K562 (cell line): ENCODE data around the gene TPGS1. TPM values are rescaled to one million over a fixed set of nuclear protein-coding genes. Genes with fewer than 3 reads are reported as not detected.

Experiments
- CTBP1 ChIP-seq: fragments of 450-650 bp; IDR thresholded peaks from 2 replicates; pipeline ENCODE4 v1.6.1; 2016; ENCODE audit warnings: borderline replicate concordance
- ERF ChIP-seq: fragments of 450-650 bp; formaldehyde crosslinking; IDR thresholded peaks from 2 replicates; pipeline ENCODE4 v1.4.0; 2020; ENCODE audit warnings: mild to moderate bottlenecking, mixed read lengths
- FOS ChIP-seq: IDR thresholded peaks from 3 replicates; pipeline ENCODE4 v1.6.1; 2011; ENCODE audit not compliant: insufficient read length; ENCODE audit errors: extremely low read depth
- GATAD2B ChIP-seq: fragments of 450-650 bp; IDR thresholded peaks from 2 replicates; pipeline ENCODE4 v1.6.1; 2017; ENCODE audit warnings: mild to moderate bottlenecking, borderline replicate concordance
- HOXB6 ChIP-seq: fragments of 250-450 bp; sonication (Bioruptor Pico); IDR thresholded peaks from 2 replicates; pipeline ENCODE4 v1.5.1; 2022; ENCODE audit warnings: mild to moderate bottlenecking, borderline replicate concordance
- LEF1 ChIP-seq: fragments of 450-650 bp; IDR thresholded peaks from 2 replicates; pipeline ENCODE4 v1.6.1; 2016; ENCODE audit warnings: mild to moderate bottlenecking
- MTA3 ChIP-seq: fragments of 450-650 bp; formaldehyde crosslinking; IDR thresholded peaks from 2 replicates; pipeline ENCODE4 v1.6.1; 2017; ENCODE audit warnings: mild to moderate bottlenecking, borderline replicate concordance
- SFPQ ChIP-seq: fragments of 200-400 bp; formaldehyde crosslinking; IDR thresholded peaks from 2 replicates; pipeline ENCODE4 v1.6.1; 2017; ENCODE audit warnings: mild to moderate bottlenecking, low read depth, low read length, moderate library complexity
- SMARCA4 ChIP-seq: fragments of 450-650 bp; IDR thresholded peaks from 2 replicates; pipeline ENCODE4 v1.6.1; 2016
- TOE1 ChIP-seq, 2 experiments: fragments of 450-650 bp in 1 of 2; sonication (generic) in 1 of 2; formaldehyde crosslinking in 1 of 2; IDR thresholded peaks; 2 replicates each; pipeline versions ENCODE4 v1.7.1 to v1.8.0; 2016 to 2022; ENCODE audit warnings: borderline replicate concordance in 2 of 2, mild to moderate bottlenecking in 2 of 2, antibody characterized with exemption in 1 of 2, inconsistent platforms in 1 of 2, low read depth in 1 of 2, missing genetic modification reagents in 1 of 2, moderate library complexity in 1 of 2
- ZBTB9 ChIP-seq: fragments of 450-650 bp; formaldehyde crosslinking; IDR thresholded peaks from 2 replicates; pipeline ENCODE4 v1.4.0; 2020; ENCODE audit warnings: mild to moderate bottlenecking, moderate library complexity
- ZFP36 ChIP-seq: fragments of 150-350 bp; IDR thresholded peaks from 2 replicates; pipeline ENCODE4 v1.6.1; 2018; ENCODE audit warnings: low read length, low read depth; ENCODE audit not compliant: partially characterized antibody
- ZKSCAN3 ChIP-seq: fragments of 250-450 bp; sonication (Bioruptor Pico); IDR thresholded peaks from 2 replicates; pipeline ENCODE4 v1.4.0; 2020
- ZNF133 ChIP-seq: fragments of 250-450 bp; sonication (Bioruptor Pico); IDR thresholded peaks from 2 replicates; pipeline ENCODE4 v1.4.0; 2020; ENCODE audit warnings: mild to moderate bottlenecking
- ZNF217 ChIP-seq: sonication (generic); formaldehyde crosslinking; IDR thresholded peaks from 2 replicates; pipeline ENCODE4 v1.8.0; 2022; ENCODE audit warnings: mild to moderate bottlenecking, missing genetic modification reagents
- ZNF780A ChIP-seq: fragments of 250-450 bp; sonication (Bioruptor Pico); IDR thresholded peaks from 2 replicates; pipeline ENCODE4 v1.5.0; 2021; ENCODE audit warnings: mild to moderate bottlenecking
- polyA plus RNA-seq, 8 experiments: library from polyadenylated mRNA; depleted of rRNA in 4 of 8; stranded (reverse) in 5 of 8; unstranded in 3 of 8; fragments of >200 nt; fragmentation: Nextera tagmentation in 2 of 8; fragmentation: Illumina TruSeq in 1 of 8; extraction: Ambion mirVana in 2 of 8; extraction: Trizol in 1 of 8; gene quantifications; 2 replicates each; pipeline versions ENCODE4 v1.2.1 to v1.2.3, GENCODE V29; 2011 to 2014; ENCODE audit warnings: inconsistent platforms in 1 of 8, missing spikeins in 1 of 8
- total RNA-seq, 7 experiments: library from RNA; depleted of rRNA in 6 of 7; stranded (reverse); fragments of >200 nt in 6 of 7; fragmentation: Illumina TruSeq in 2 of 7; extraction: Trizol in 2 of 7; gene quantifications; 2 replicates each; pipeline versions ENCODE4 v1.2.1 to v1.2.3, GENCODE V29; 2011 to 2021; ENCODE audit warnings: low replicate concordance in 1 of 7
- TF ChIP-seq, protein P1 (sequence below), 2 experiments: fragments of 250-450 bp in 1 of 2; fragments of 450-650 bp in 1 of 2; sonication (Bioruptor Pico) in 1 of 2; IDR thresholded peaks; 2 replicates each; pipeline versions ENCODE4 v1.6.1 to v1.8.0; 2016 to 2021; ENCODE audit warnings: mild to moderate bottlenecking in 2 of 2, moderate library complexity in 2 of 2, missing compliant biosample characterization in 1 of 2, missing genetic modification characterization in 1 of 2
- TF ChIP-seq, protein P2 (sequence below): fragments of 450-650 bp; IDR thresholded peaks from 2 replicates; pipeline ENCODE4 v1.6.1; 2016; ENCODE audit warnings: missing biosample characterization, missing genetic modification characterization

Gene TPGS1
- total and polyA plus RNA-seq, 9 of the 15 experiments (the other 6 are each of a cell fraction or from before 2014, with no cell fraction given) = 0.30 to 31.6 (median 1.2) TPM; not detected in 2

DNA sequence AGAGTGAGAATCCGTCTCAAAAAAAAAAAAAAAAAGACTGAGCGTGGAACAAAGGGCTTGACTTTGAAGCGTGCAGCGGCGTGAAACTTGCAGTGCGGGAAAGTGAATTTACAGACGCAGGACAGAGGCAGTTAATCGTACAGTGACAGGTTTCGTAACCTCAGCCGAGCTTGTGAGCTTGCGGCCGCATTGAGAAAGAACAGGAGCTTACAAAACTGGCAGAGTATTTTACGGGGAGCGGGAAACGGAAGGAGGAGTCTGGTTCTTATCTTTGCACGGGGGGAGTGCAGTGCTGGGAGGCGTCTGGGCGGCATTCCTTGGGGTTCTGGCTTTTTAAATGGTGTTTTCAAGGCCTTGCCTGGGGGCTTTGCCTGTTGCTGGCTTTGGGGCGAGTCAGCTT, 59.1 kb downstream of the TPGS1 start (continued):
- no peak for TF ChIP-seq ZNF217 (CRISPR knock-in tag)
- no peak for TF ChIP-seq SFPQ
- peak; percentile 74; the same call in 1 of the 2 replicates for TF ChIP-seq LEF1
- no peak for TF ChIP-seq ZFP36
- TF ChIP-seq FOS = no peak
- no peak for TF ChIP-seq ERF
- TF ChIP-seq, protein P1, sequence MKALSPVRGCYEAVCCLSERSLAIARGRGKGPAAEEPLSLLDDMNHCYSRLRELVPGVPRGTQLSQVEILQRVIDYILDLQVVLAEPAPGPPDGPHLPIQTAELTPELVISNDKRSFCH (CRISPR knock-in tag; IDR thresholded peaks at IDR 0.05) = no peak
- TF ChIP-seq, protein P1 (tag; IDR thresholded peaks at IDR 0.05) = no peak
- TF ChIP-seq CTBP1 = peak; percentile 31; the same call in 1 of the 2 replicates
- no peak for TF ChIP-seq ZKSCAN3 (CRISPR knock-in tag)
- TF ChIP-seq GATAD2B = no peak
- TF ChIP-seq, protein P2, sequence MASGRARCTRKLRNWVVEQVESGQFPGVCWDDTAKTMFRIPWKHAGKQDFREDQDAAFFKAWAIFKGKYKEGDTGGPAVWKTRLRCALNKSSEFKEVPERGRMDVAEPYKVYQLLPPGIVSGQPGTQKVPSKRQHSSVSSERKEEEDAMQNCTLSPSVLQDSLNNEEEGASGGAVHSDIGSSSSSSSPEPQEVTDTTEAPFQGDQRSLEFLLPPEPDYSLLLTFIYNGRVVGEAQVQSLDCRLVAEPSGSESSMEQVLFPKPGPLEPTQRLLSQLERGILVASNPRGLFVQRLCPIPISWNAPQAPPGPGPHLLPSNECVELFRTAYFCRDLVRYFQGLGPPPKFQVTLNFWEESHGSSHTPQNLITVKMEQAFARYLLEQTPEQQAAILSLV = peak; percentile 57; the same call in 1 of the 2 replicates
- TF ChIP-seq MTA3 = 0 out of 2 replicates have a peak, but pooled peaks have one; percentile 25
- peak; percentile 72 for TF ChIP-seq SMARCA4
- TF ChIP-seq ZNF780A (CRISPR knock-in tag) = no peak
- no peak for TF ChIP-seq ZBTB9 (CRISPR knock-in tag)
- no peak for TF ChIP-seq HOXB6 (CRISPR knock-in tag)
- peak; percentile 19; the same call in 1 of the 2 replicates for TF ChIP-seq TOE1 (IDR thresholded peaks at IDR 0.05; ENCODE audit: borderline replicate concordance)
- no peak for TF ChIP-seq TOE1 (CRISPR knock-in tag; IDR thresholded peaks at IDR 0.05; ENCODE audit: borderline replicate concordance, low read depth)
- no peak for TF ChIP-seq ZNF133 (CRISPR knock-in tag)
